HEK293T (cell line): ENCODE measurements around the gene FEV.

ENCODE experiments used
- CTCF ChIA-PET: fragments of 350-600 bp; formaldehyde crosslinking; extraction: SDS; loops from one replicate; lab custom pipeline; 2021; ENCODE audit warnings: antibody characterized with exemption, inconsistent platforms; lab: Yijun Ruan, JAX
- POLR2A ChIA-PET: fragments of 350-600 bp; formaldehyde crosslinking; extraction: SDS; loops from one replicate; lab custom pipeline; 2020; ENCODE audit warnings: antibody characterized with exemption, inconsistent platforms; lab: Yijun Ruan, JAX
- DNase-seq: peaks from one replicate; pipeline ENCODE4 v3.0.0; 2012; ENCODE audit warnings: mixed read lengths; ENCODE audit errors: extremely low spot score
- ARNT ChIP-seq: fragments of 450-650 bp; IDR thresholded peaks from 2 replicates; pipeline ENCODE4 v1.6.1; 2017; ENCODE audit warnings: mild to moderate bottlenecking
- BHLHE40 ChIP-seq: fragments of 450-650 bp; IDR thresholded peaks from 2 replicates; pipeline ENCODE4 v1.6.1; 2016; ENCODE audit warnings: mild to moderate bottlenecking, moderate library complexity, borderline replicate concordance
- CTBP1 ChIP-seq: fragments of 450-650 bp; IDR thresholded peaks from 2 replicates; pipeline ENCODE4 v1.6.1; 2016; ENCODE audit warnings: borderline replicate concordance
- ELF4 ChIP-seq: fragments of 450-650 bp; IDR thresholded peaks from 2 replicates; pipeline ENCODE4 v1.6.1; 2017; ENCODE audit warnings: antibody characterized with exemption
- FOXA1 ChIP-seq: fragments of 450-650 bp; IDR thresholded peaks from 2 replicates; pipeline ENCODE4 v1.6.1; 2016; ENCODE audit warnings: mild to moderate bottlenecking
- FOXK2 ChIP-seq: fragments of 450-650 bp; IDR thresholded peaks from 2 replicates; pipeline ENCODE4 v1.6.1; 2016; ENCODE audit warnings: mild to moderate bottlenecking
- FOXM1 ChIP-seq: fragments of 450-650 bp; IDR thresholded peaks from 2 replicates; pipeline ENCODE4 v1.6.1; 2017; ENCODE audit warnings: mild to moderate bottlenecking, borderline replicate concordance
- HDGF ChIP-seq: fragments of 450-650 bp; IDR thresholded peaks from 2 replicates; pipeline ENCODE4 v1.6.1; 2017; ENCODE audit warnings: antibody characterized with exemption, borderline replicate concordance
- L3MBTL2 ChIP-seq: fragments of 450-650 bp; conservative IDR thresholded peaks from 2 replicates; pipeline ENCODE4 v1.6.1; 2016; ENCODE audit warnings: mild to moderate bottlenecking
- LEF1 ChIP-seq: fragments of 450-650 bp; IDR thresholded peaks from 2 replicates; pipeline ENCODE4 v1.6.1; 2017; ENCODE audit warnings: mild to moderate bottlenecking, borderline replicate concordance
- NFRKB ChIP-seq: fragments of 450-650 bp; IDR thresholded peaks from 2 replicates; pipeline ENCODE4 v1.6.1; 2016; ENCODE audit warnings: mild to moderate bottlenecking, moderate library complexity
- SP1 ChIP-seq: fragments of 450-650 bp; IDR thresholded peaks from 2 replicates; pipeline ENCODE4 v1.6.1; 2017
- SUZ12 ChIP-seq: fragments of 450-650 bp; IDR thresholded peaks from 2 replicates; pipeline ENCODE4 v1.6.1; 2016; ENCODE audit warnings: mild to moderate bottlenecking
- TARDBP ChIP-seq: fragments of 450-650 bp; IDR thresholded peaks from 2 replicates; pipeline ENCODE4 v1.6.1; 2016
- ZNF384 ChIP-seq: fragments of 450-650 bp; IDR thresholded peaks from 2 replicates; pipeline ENCODE4 v1.6.1; 2016
- TF ChIP-seq, protein P1 (sequence below): fragments of 450-650 bp; IDR thresholded peaks from 2 replicates; pipeline ENCODE4 v1.6.1; 2016

FEV gene

DNA sequence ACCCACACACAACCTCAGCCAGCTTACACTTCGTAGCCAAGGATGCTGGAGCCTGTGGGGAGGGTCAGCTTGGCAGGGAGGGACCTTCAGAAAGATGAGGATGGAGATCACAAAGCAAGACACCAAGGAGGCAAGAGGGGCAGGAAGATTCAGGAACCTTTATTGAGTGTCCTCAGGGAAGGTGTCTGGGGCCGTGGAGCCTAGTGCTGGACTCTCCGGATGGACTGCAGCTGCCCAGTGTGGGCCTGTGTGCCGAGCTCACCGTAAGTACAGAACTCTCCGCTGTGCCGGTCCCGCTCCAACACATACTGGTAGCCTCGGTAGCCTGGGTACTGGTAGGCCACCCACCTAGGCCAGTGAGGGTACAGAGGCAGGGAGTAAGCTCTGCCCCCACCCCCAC, 5.1 kb upstream of the FEV start:
- ChIA-PET CTCF (interaction anchor here (2.7 kb wide), 1 partner anchor 10 kb away, joined by 16 read pairs; no protein-coding TSS in a partner anchor), POLR2A (no interaction called here)
- DNase-seq, result no peak
- TF ChIP-seq FOXA1 (no peak), FOXM1 (no peak), NFRKB (no peak), LEF1 (no peak), SP1 (no peak)
- TF ChIP-seq, protein P1, sequence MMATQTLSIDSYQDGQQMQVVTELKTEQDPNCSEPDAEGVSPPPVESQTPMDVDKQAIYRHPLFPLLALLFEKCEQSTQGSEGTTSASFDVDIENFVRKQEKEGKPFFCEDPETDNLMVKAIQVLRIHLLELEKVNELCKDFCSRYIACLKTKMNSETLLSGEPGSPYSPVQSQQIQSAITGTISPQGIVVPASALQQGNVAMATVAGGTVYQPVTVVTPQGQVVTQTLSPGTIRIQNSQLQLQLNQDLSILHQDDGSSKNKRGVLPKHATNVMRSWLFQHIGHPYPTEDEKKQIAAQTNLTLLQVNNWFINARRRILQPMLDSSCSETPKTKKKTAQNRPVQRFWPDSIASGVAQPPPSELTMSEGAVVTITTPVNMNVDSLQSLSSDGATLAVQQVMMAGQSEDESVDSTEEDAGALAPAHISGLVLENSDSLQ, result no peak

DNA sequence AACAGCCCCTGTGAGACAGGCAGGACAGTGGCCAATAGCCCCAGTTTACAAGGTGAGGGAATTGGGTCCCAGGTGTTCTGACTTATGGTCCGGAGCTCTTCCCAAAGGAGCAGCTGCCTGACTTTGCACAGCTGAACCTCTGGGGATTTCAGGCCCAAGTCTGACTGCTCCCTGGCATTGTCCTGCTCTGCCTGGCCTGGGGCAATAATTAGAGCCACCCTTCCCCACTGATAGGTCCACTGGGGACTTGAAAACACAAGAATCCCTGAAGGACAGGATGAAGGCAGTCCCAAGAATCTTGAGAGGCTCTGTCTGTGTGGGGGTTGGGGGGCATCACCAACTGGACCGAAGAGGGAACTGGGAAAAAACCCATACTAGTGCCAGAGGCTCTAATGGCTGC, 3.7 kb upstream of the FEV start:
- no peak for TF ChIP-seq ARNT
- TF ChIP-seq FOXA1, result no peak
- no peak for TF ChIP-seq NFRKB
- TF ChIP-seq FOXM1, result no peak
- DNase-seq, result no peak
- ChIA-PET CTCF (interaction anchor here (1.2 to 2.7 kb wide), 3 partner anchors 9 to 41 kb away, joined by 3 to 16 read pairs (median 4); no protein-coding TSS in a partner anchor), POLR2A (interaction anchor here (0.7 kb wide), 1 partner anchor 9 kb away, joined by 3 read pairs; no protein-coding TSS in a partner anchor)

DNA sequence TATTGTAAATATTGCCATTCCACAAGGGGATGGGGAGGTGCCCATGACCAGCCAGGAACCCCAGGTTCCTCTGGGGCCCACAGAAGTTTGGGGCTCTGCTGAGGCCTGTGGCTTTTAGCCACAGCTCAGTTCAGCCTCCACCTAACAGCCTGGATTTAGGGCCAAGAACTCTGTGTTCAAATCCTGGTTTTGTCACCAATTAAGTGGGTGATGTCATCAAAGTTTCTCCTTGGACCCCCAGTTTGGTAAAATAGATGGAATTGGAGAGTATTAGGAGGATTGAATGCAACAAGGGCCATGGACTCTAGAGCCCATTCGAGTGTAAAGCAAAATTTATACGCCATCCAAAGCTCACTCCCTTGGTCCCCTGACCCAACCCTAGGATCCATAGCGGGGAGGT, 3.2 kb upstream of the FEV start:
- TF ChIP-seq, protein P1, result no peak
- TF ChIP-seq ZNF384 (no peak), ELF4 (no peak), NFRKB (no peak), SP1 (no peak), FOXK2 (no peak), TARDBP (no peak), HDGF (no peak), FOXM1 (no peak), ARNT (no peak), CTBP1 (no peak), FOXA1 (no peak), SUZ12 (no peak), L3MBTL2 (no peak), LEF1 (no peak), BHLHE40 (no peak)
- DNase-seq, result no peak
- ChIA-PET CTCF (interaction anchor here (0.5 to 2.7 kb wide), 5 partner anchors 8 to 86 kb away, joined by 3 to 16 read pairs (median 4); no protein-coding TSS in a partner anchor), POLR2A (interaction anchor here (1.1 kb wide), 1 partner anchor 14 kb away, joined by 4 read pairs; no protein-coding TSS in a partner anchor)

DNA sequence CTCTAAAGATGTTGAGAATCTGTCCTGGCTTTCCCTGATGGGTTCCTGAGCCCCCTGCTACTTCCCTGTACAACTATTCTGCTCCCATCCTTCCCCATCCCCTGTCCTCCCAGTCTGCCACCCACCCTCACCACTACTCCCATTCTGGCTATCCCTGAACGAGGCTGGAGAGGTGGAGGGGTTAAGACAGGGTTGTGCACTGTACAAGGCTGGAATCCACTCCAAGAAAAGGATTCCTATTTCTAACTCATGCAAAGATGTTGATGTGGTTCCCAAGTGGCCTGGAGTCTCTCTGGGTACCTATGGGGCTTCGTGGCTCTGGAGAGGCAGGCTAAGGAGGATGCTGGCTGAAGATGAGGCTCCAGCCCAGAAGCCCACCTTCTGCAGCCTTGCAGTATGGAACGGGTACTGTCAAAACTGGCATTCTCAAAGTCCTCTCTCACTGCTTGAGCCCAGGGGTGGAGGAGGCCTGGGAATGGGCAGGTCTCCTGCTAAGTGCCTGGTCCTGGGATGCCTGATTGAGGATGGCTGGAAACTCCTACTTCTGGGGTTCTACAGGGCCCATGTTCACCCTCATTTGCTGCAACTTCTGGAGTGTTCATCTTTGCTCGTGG, 1.3 kb upstream of the FEV start:
- ChIA-PET POLR2A (no interaction called here), CTCF (interaction anchor here (1.0 kb wide), 1 partner anchor 327 kb away, joined by 4 read pairs; the partner anchor contains the start of genes BCS1L and ZNF142)
- no peak for TF ChIP-seq HDGF
- no peak for TF ChIP-seq ELF4
- TF ChIP-seq BHLHE40, result no peak
- TF ChIP-seq, protein P1, result no peak
- TF ChIP-seq ZNF384, result no peak
- TF ChIP-seq CTBP1, result no peak
- TF ChIP-seq SP1, result no peak
- no peak for TF ChIP-seq NFRKB
- no peak for TF ChIP-seq L3MBTL2
- no peak for TF ChIP-seq FOXA1
- TF ChIP-seq FOXM1, result no peak
- no peak for DNase-seq

DNA sequence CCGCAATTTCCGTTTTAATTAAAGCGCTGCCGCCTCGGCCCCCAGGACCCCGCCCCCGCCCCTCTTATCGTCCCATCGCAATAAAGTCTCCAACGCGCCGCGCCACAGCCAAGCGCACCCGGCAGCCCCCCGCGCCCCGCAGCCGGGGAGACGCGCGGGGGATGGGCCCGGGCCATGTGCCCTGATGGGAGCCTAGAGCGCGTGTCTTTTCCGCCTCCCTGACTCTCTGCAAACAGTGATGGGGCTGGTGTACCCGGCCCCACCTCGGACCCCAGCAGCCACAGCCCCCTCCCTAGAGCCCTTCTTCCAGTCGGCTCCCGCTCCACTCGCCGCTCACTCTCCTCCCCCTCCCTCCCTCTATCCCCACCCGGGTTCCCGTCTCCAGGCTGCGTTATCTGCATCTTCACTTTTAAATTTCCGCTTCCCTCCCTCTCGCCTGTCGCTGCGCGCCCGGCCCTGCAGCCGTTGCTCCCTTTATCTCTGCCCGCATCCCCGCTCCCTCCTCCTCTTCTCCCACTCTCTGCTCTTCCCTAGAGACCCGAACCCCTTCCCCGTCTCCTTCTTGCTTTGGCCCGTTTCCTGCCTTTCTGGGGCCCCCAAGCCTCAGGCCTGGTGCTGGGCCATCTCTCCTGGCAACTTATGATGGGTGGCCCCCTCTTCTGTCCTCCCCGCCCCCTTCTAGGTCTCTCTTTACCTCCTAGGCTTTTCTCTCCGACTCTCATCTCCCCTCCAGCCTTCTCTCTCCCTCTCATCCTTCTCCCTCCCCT, 524 bp upstream of the FEV start:
- CTCF ChIA-PET, result no interaction called here
- DNase-seq, result no peak
- POLR2A ChIA-PET, result no interaction called here
- TF ChIP-seq ELF4 (no peak), HDGF (no peak), BHLHE40 (no peak), ZNF384 (no peak), ARNT (no peak), FOXM1 (no peak), FOXK2 (no peak), NFRKB (no peak), L3MBTL2 (no peak), FOXA1 (no peak), SP1 (no peak), CTBP1 (no peak), LEF1 (no peak), SUZ12 (no peak), TARDBP (no peak)
- TF ChIP-seq, protein P1, result no peak
